Fibroblast of skin of left biceps (primary cell): ENCODE results near the gene MPND.
A peak's percentile ranks its signal among the peaks of the same experiment; 100 is the strongest.

Source experiments
- DNase-seq, 2 experiments: peaks; one replicate each; pipeline ENCODE4 v3.0.0-alpha.2; 2013; ENCODE audit warnings: low read depth in 2 of 2

Gene MPND, protein sequence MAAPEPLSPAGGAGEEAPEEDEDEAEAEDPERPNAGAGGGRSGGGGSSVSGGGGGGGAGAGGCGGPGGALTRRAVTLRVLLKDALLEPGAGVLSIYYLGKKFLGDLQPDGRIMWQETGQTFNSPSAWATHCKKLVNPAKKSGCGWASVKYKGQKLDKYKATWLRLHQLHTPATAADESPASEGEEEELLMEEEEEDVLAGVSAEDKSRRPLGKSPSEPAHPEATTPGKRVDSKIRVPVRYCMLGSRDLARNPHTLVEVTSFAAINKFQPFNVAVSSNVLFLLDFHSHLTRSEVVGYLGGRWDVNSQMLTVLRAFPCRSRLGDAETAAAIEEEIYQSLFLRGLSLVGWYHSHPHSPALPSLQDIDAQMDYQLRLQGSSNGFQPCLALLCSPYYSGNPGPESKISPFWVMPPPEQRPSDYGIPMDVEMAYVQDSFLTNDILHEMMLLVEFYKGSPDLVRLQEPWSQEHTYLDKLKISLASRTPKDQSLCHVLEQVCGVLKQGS

DNA sequence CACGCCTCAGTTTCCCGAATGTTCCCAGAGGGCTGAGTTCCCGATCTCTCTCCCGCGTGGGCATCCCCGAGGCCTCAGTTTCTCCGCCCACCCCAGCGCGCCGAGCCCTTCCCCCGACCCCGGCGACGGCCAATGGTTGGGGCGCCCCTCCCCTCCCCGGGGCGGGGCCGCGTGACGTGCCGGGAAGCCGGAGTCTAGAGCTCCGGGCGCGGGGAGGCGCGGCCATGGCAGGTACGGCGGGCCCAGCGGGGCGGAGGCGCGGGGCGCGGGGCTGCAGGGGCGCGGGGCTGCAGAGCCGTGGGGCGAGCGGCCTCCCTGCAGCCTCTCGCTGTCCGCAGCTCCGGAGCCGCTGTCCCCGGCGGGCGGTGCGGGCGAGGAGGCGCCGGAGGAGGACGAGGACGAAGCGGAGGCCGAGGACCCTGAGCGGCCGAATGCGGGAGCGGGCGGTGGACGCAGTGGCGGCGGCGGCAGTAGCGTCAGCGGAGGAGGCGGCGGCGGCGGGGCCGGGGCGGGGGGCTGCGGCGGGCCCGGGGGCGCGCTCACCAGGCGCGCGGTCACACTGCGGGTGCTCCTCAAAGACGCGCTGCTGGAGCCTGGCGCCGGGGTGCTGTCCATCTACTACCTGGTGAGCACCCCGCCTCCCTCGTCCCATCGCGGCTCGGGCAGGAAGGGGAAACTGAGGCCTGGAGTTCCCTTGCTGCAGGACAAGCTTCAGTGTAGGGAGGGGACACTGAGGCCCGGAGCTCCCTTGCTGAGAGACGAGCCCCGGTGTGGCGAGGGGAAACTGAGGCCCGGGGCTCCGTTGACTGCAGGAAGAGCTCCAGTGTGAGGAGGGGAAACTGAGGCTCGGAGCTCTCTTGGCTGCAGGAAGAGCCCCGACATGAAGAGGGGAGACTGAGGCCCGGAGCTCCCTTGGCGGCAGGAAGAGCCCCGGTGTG is at the start of gene MPND:
MPND (plus strand) TSS at position 193 of the 938 bp plus-strand sequence; CDS start at position 225, 32 bp downstream.
- peak; percentile 41 to 44 for DNase-seq

DNA sequence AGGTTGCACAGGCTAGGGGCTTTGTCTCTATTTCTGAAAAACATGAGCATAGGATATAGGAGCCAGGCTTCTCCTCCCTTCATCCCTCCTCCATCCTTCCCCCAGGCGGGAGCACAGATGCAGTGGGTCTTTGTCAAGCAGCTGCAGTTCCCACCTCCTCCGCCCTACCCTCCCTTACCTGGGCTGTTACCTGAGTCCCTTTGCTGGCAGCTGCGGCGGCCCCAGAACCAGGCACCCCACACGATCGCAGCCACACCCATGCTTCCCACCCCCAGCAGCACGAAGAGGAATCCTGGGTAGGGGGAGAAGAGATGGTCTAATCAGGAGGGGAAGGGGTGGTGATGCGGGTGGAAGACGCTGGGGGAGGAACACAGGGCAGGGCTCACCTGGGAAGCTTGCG is 49.0 kb upstream of the MPND start:
- DNase-seq: no peak

DNA sequence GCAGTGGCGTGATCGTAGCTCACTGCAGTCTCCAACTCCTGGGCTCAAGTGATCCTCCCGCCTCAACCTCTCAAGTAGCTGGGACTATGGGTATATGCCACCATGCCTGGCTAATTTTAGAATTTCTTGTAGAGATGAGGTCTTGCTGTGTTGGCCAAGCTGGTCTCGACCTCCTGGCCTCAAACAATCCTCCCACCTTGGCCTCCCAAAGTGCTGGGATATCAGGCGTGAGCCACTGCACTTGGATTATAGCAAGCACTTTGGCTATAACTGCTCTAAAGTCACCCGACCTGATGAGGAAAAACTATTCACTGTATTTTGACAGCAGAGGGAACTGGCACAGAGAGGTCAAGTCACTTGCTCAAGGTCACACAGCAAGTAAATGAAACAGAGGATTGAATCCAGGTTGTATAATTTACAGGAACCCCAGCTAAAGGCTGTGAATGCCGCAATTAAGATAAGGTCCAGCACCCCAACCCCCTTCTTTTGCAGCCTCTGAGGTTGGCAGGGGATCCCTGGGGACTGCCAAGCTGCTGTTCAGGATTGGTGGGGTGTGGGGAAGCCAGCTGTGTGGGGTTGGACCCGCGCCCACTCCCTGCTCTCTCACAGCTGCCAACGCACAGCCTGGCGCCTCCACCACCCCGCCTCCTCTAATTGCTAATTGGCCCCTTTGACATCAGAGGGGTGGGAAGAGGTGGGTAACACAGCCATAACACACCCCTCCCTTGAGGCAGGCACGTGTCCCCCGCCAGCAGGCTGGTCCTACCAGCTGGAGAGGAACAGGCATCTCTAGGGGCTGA is 47.2 kb upstream of the MPND start:
- DNase-seq: no peak

DNA sequence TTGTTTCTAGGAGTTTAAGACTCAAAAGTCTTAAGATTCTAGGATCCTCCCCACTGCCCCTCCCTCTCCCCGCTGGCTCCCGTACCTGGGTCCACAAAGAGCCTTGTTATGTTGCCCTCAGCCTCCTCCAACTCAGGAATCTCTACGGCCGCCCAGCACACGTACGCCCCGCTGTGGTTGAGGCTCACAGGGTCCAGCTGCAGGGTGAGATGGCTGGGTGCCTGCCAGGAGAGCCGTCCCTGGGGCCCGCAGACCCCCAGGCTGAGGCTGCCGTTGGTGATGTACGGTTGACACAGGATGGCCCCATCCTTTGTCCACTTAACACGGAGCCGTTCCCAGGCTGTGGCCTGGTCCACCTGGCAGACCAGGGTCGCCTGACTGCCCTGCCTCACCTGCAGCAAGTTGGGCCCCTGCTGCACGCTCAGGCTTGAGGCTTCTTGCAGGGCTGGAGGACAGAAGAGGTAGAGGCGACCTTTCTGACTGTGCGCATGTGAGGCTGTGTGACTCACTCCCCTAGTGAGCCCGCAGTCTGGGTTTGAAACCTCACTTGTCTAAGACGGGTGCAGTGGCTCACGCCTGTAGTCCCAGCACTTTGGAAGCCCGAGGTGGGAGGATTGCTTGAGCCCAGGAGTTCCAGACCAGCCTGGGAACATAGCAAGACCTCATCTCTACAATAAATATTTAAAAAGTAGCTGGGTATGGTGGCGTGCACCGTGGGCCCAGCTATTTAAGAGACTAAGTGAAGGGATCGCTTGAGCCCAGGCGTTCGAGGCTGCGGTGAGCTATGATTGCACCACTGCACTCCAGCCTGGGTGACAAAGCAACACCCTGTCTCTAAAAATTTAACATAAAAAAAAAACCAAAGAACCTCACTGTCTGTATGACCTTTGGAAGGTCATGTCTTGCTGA is 45.2 kb upstream of the MPND start:
- no peak for DNase-seq

DNA sequence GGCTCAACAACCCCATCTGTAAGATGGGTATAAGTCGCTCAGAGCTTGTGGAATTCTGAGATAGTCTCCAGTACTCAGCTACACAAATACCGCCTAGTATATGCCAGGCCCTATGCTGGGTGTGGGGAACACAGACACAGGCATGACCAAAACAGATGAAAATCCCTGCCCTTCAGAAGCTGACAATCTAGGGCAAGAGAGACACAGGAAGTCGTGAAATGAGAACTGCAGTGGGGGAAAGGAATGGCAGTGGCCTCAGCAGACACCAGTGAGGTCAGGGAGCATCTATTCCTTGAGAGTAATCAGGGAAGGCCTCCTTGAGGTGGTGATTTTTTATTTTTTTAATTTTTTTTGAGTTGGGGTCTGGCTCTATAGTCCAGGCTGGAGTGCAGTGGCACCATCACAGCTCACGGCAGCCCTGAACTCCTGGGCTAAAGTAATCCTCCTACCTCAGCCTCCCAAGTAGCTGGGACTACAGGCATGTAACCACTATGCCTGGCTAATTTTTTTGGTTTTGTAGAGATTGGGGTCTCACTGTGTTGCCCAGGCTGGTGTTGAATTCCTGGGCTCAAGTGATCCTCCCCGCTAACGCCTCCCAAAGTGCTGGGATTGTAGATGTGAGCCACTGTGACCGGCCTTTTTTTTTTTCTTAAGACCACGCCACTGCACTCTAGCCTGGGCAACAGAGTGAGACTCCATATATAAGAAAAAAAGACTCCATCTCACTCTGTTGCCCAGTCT is 44.4 kb upstream of the MPND start:
- no peak for DNase-seq

DNA sequence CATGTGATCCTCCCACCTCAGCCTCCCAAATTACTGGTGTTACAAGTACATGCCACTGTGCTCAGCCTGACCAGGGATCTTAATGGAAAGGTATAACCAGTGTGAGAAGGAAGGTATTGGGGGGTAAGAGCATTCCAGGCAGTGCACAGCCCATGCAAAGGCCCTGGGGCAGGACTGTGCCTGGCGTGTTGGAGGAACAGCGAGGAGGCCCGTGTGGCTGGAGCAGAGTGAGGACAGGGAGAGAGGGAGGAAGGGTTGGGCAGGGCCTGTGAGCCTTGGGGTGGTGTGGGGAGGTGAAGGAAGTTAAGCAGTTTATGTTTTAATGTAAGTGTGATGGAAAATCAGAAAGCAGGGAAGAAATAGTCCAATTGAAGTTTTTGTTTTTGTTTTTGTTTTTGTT is 42.8 kb upstream of the MPND start:
- DNase-seq: no peak

DNA sequence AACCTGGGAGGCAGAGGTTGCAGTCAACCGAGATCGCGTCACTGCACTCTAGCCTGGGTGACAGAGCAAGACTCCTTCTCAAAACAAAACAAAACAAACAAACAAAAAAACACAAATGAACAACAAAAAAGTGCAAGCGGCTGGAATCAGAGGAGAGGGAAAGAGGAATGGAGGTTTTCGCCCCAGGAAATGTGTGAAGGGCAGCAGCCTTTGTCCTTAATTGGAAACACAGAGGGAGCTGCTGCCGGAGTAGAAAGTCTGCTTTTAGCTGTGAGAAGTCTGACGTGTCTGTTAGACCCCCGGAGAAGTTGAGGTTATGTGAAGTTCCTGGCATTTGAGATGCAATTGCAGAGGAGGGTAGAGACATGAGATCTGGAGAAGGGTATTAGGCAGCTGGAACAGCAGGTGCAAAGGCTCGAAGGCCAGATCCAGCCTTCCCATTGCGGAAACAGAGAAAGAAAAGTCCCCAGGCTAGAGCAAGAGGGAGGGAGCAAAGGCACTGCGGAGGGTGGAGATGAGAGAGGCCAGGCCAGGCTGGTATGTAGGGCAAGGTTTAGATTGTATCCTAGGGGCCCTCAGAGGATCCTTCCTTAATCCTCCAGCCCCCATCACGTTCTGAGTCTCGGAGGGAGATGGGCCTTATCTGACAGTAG is 41.6 kb upstream of the MPND start:
- DNase-seq: no peak

DNA sequence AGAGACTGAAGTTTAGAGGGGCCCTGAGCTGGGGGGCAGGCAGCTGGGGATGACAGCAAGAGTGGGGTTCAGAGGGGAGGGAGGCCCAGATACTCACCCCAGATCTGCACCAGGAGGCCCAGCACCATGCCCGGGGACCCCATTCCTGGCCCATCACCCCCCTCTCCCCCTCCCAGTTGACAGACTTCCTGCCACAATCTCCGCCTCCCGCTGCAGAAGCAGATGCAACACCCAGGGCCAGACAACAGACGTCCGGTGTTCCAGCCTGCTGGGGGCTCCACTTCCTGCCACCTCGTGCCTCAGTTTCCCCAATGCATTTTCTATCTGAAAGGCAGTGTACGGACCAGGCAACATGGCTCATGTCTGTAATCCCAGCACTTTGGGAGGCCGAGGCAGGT is 41.1 kb upstream of the MPND start, which contains the start of gene TMIGD2:
TMIGD2 (minus strand) TSS at position 147 of the 398 bp plus-strand sequence; CDS start at position 143, 4 bp downstream.
- DNase-seq: no peak

DNA sequence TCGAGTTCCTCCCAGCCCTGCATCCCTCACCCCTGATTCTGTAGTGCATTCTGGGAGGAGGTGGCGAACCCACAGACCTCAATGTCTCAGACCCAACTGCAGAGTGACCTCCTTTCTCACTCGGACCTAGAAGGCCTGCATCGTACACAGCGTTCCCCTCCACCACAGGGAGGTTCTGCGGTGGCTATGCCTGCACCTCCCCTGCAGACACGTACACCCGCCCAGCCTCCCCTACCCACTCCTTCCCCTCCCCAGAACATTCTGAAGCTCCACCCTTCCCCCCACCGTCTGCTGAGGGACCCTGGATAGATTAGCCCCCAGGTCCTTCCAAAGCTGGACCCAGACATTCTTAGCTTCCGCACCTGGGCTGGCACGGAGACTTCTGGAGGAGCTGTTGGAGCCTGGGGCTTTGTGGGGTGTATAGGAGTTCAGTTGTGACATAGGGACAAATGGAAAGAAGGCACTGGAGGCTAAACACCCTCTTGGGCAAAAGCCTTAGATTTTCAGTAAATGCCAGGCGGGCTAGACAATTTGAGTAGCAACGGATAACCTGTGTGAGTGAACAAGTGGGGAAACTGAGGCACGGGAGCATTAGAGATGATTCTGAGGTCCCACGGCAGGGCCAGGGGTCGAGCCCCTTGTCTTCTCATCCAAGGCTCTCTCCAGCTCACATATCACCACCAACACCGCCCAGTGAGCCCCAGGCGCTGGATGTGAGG is 39.4 kb upstream of the MPND start:
- DNase-seq: no peak

DNA sequence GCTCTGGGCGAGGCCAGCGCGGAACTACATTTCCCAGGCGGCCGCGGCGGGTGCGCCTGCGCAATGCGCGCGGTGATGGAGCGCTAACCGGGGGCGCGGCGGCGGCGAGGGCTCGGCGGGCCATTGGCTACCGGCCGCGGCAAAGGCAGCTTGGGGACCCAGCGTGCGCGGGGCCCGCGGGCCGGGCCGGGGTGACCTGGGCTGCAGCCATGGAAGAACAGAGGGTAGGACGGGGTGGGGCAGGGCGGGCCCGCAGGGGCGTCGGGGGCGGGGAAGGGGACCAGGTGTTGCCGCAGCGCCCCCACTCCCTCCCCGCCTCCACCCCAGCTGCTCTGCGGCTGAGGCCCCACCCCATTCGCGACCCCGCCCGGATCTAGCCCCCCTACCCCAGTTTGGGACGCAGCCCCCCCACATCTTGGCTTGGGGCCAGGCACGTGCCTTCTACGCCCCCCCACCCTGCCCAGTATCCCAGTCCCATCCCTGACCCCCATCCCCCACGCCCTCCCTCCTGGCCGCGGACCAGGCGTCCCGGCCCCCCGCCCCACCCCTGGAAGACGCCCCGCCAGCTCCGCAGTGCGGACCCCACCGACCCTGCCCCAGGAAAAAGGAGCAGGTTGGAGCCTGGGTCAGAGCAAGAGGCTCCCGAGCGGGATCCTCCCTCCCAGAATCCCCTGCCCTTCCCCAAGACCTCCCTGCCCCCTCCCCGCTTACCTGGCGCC is 38.7 kb upstream of the MPND start, which contains the start of gene FSD1:
FSD1 (plus strand) TSS at position 61 of the 719 bp plus-strand sequence; CDS start at position 210, 149 bp downstream.
- DNase-seq: peak; percentile 20 to 29

DNA sequence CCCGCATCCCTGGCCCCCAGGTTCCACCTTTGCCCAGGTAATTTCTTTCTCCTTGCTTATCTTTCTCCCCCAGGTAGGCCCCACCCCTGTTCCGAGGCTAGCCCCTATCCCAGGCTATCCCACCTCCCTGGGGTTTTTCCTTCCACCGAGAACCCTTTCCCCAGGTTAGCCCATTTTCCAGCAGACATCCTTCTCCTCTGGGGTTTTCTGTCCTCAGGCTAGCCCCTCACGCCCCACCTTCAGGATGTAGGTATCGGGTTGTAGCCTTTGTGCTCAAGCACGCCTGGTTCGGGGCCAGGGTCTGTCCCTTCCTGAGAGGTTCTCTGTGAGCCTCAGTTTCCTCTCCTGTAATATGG is 38.1 kb upstream of the MPND start:
- no peak for DNase-seq

DNA sequence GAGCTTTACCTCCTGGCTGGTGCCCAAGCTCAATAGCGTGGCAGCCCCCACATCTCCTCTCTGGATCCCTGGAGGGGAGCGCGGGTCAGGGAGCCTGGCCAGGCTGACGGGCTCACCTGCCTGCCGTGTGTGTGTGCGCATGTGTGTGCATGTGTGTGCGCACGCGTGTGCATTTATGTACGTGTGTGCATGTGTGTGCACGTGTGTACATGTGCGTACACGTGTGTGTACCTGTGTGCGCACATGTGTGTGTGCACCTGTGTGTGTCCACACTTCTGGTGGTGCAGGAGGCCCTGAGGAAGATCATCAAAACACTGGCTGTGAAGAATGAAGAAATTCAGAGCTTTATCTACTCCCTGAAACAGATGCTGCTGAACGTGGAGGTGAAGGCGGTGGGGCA is 37.7 kb upstream of the MPND start:
- DNase-seq: no peak

DNA sequence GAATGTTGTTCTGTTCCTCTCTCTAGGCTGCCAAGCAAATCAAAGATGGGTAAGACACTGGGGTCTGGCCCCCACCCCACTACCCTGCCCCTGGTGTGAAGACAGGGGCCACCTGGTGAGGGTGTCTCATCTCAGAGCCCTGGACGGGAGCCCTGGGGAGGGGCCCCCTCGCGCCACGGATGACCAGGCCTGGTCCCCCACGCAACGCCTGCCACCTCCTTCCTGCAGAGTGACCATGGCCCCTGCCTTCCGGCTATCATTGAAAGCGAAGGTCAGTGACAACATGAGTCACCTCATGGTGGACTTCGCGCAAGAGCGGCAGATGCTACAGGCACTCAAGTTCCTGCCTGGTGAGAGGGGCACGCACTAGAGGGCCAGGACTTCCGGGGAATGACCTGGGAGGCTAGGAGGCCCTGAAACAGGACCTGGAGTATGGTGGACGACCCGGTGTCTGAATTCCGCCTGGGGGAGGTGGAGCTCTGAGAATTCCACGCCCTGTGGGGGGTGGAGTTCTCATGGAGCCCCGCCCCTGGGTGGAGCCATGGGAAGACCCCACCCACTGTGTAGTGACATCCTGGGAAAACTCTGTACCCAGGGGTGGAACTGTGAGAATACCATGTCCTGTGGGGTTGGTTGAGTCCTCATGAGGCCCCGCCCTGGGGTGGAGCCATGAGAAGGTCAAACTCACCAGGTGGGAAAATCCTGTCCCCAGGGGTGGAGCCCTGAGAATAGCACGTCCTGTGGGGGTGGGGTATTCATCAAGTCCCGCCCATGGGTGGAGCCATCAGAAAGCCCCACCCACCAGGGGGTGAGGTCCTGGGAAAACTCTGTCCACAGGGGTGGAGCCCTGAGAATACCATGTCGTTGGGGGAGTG is 32.9 kb upstream of the MPND start:
- no peak for DNase-seq

DNA sequence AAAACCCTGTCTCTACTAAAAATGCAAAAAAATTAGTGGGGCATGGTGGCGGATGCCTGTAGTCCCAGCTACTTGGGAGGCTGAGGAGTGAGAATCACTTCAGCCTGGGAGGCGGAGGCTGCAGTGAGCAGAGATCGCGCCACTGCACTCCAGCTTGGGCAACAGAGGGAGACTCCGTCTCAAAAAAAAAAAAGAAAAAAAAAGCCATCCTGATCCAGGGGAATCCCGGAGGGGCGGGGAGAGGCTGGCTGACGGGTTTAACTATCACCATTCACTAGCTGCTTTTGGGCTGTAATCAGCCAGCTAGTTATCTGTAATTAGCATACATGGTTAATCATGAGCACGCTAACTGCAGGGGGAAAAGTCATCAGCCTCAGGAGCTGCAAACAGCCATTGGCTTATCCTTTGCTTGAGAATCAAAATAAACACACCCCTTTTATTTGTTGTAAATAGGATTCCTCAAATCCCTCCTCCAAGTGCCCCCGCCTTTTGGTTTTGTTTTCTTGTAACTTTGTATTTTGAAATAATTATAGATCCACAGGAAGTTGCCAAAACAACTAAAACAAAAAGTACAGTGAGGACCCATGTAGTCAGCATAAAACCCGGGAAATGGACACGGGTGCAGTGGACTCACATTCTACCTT is 29.4 kb upstream of the MPND start:
- DNase-seq: no peak

DNA sequence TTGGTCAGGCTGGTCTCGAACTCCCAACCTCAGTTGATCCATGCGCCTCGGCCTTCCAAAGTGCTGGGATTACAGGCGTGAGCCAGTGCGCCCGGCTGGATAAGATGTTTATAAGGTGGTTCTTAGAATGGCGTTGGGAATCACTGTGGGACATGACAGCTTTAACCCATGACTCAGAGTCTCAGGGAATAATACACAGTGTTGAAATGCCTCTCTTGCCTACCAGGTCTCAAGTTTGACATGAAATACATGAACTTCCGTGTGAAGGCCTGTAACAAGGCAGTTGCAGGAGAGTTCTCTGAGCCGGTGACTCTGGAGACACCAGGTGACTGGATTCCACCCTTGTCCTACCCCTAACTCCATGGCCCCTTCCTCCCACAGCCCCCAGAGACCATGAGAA is 26.4 kb upstream of the MPND start:
- no peak for DNase-seq

DNA sequence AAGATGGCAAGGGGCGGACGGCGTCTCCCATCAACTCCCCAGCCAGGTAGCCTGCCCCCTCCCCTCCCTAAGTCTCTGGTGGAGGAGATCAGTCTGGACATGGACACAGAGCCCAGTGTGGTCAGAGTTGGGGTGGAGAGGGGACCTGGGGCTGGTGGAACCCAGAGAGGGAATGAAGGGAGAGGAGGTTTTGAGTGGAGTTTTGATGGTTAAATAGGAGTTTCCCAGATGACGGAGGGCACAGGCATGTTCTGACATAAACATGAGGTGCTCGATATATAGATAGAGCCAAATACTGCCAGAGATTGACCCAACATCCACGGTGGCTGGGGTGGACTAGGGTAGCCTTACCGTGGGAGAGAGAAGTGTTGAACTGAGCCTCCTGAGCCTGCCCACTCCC is 24.9 kb upstream of the MPND start:
- DNase-seq: no peak
